HG02588 (cell line): ENCODE data around the gene DDX11.
A peak's percentile ranks its signal among the peaks of the same experiment; 100 is the strongest.
"Not testable (repeated sequence)": the region's sequence is repeated elsewhere in the genome, so short reads cannot be mapped to it uniquely, and the experiment has no call there.

Experiments
- ATAC-seq: cut with Tn5 transposase; IDR thresholded peaks from one replicate; pipeline ENCODE4 v1.9.1; 2021; ENCODE audit warnings: mild to moderate bottlenecking, moderate library complexity; ENCODE audit not compliant: unreplicated experiment

Gene DDX11

GRCh38 chr12:31073527-31074332 is at the start of gene DDX11:
Gene DDX11 (plus strand): TSS chr12:31073860. CDS start chr12:31078394, 4,534 bp downstream.
- ATAC-seq = peak; percentile 95

- ATAC-seq = no peak
These were observed 47.5 kb upstream of the DDX11 start for GRCh38 chr12:31026202-31026601.

DNA sequence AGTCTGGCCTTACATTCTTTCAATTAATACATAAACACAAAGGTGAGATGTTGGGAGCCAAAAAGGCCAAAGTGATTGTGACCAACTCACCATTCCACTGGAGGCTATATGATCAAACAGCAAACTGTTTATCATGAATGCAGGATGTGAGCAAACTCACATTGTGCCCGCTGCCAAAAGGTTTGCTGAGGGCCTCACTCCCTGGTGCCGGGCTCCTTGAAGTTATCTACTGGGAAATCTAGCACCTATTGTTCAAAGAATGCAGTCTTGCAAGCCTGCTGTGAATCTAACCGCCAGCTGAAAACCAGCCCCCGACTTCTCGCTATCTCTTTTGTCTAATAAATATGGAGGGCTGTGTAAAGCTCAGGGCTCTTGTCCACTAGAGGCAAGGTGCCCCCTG is 46.7 kb upstream of the DDX11 start:
- not testable (repeated sequence) for ATAC-seq

DNA sequence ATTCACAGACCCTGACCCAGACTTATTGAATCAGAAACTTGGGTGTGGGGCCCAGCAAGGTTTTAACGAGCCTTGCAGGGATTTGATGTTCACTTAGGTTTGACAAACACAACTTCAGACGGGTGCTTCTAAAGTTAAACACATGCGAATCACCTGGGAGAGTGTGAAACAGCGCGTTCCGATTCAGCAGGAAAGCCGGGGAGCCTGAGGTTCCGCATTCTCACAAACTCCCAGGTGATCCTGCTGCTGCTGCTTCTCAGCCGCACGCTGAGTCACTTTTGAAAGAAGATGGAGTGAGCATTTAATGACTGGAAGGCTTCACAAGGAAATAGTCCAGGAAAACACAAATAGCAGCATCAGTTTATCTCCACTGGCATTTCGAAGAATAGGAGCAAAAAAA is 44.2 kb upstream of the DDX11 start:
- ATAC-seq = no peak

GRCh38 chr12:31029916-31030562 is 43.6 kb upstream of the DDX11 start:
- no peak for ATAC-seq

DNA sequence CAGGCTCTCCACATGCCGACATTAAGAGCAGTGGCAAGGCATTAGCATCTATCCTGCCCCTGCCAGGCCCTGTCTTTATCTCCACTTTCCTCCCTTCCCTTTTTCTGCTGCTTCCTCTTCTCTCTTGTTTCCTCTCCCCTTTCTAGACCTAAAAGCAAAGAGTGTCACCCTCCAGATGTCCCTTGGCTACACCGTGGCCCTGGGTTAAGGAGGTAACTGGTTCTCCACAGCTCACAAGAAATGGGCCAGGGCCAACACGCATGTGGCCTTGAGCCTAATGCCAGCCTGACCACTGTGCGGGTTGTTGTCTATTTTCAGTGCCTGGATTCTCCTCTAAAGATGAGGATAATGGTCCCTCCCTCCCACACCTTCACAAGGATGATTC is 41.7 kb upstream of the DDX11 start:
- ATAC-seq = no peak

DNA sequence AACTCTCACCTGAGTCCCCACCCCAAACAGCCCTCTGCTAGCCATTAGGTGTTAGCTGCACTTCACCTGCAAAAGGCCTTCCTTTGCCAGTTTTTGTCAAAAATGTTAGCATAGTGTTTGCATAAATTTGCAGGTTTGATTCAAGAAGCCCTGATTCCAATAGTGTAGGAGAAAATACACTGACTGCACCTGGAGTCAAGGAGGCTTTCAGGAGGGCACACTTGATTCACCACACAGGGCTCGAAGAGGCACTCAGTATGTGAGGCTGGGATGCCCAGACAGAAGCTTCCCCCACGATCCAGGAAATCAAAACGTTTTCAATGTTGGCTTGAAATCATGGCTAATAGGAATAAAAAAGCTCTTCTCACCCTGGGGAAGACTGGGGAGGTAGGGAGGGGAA is 40.5 kb upstream of the DDX11 start:
- no peak for ATAC-seq

DNA sequence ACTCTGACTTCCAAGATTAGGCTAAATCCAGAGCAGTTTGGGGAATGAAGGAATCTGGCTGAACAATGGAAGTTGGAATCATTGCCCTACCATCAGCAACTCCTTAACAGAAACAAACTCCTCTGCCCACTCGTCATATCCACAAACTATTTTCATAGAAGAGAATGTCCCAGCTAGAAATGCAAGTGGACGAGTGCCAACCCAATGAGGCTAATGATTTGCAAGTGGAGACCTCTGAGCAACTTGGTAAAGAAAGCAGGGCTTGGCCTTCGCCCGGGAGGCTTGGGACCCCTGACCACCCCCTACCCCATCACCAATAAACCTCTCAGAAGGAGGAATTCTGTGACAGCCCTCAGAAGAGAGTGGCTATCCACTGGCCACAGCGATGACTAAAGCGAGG is 40.0 kb upstream of the DDX11 start:
- ATAC-seq = no peak

- ATAC-seq = no peak
These were observed 39.3 kb upstream of the DDX11 start for GRCh38 chr12:31034372-31034771.

- ATAC-seq = no peak
These were observed 38.4 kb upstream of the DDX11 start for GRCh38 chr12:31035226-31035625.

DNA sequence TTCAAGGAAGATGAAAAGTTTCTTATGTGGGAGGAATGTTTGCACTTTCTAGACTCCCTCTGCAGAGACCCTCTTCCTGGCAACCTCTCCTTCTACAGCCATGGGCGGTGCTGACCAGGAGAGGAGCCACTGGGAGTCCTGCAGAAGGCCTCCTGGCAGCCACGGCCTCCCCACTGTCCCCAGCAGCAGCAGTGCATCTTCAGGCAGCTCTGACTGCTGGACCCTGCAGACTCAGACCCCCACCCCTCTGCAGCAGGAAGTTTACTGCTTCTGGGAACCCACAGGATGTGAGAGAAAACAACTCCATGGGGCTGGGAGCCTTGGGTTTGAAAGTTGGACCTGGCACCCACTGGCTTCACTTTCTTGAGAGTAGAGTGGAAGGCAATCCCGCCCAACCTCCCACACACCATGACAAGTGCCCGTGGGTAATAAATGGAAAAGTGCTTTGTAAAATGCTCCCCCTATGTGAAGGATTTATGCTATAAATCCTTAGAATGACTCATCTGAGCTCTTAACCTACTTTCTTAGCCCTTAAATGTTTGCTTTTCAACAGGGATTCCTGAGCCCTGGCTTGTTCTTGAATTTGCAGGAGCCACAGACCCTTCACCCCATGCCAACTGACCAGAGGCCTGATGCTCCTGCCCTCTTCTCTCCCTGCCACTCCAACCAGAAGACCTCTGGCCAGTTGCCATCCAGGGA is 37.5 kb upstream of the DDX11 start:
- ATAC-seq = no peak

- ATAC-seq = no peak
These were observed 36.6 kb upstream of the DDX11 start for GRCh38 chr12:31037028-31037427.

DNA sequence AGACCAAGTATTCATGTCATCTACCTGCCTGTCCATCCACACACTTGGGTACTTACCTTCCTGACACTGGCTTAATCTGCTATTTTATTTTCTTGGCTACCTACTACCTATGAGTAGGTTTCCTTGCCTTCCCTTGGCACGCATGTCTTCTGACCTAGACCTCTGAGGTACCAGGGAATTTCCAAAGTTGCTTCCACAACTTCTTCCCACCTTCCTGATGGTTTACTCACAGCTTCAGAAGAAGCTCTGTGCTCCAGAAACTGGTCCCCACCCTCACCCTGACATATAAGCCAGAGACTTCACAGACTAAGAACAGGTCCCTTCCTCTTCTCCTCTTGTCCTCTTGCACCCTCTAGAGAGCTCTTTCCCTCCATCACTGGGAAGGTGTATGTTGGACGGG is 35.7 kb upstream of the DDX11 start:
- ATAC-seq = no peak

GRCh38 chr12:31041033-31041564 is 32.6 kb upstream of the DDX11 start:
- no peak for ATAC-seq

GRCh38 chr12:31050143-31050542 is 23.5 kb upstream of the DDX11 start:
- ATAC-seq = not testable (repeated sequence)

DNA sequence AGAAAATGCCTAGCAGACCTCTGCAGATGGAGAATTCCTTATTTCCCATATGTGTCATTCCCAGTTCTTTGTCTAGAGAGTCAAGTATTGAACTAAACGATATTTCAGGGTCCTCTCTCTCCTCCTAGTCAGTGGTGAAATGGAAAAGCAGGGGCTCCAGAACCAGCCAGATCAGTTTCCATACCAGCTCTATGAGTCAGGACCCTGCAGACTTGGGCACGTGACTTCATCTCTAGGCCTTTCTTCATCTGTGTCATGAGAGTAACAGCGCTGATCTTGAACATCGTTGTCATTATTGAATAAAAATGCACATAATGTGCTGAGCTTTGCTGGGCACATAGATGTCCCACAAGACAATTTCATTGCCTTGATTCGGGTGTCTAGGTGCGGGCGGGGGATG is 23.1 kb upstream of the DDX11 start:
- not testable (repeated sequence) for ATAC-seq

DNA sequence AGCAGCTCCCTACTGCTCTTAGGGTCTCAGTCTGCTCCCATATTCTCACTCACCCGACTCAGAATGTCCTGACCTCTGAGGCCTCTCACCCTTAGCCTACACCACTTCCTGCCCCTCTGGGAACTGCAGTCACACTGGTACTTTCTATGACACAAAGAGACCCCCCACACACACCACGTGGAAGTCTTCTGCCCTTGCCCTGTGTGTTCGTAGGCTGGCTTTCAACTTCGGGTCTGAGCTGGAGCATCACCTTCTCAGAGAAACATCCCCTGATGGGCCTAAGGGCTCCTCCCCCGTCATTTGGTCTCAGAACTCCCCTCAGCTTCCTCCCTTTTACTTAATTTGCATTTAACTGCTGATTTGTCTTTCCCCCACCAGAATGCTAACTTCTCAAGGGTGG is 22.0 kb upstream of the DDX11 start:
- peak; percentile 83 for ATAC-seq

DNA sequence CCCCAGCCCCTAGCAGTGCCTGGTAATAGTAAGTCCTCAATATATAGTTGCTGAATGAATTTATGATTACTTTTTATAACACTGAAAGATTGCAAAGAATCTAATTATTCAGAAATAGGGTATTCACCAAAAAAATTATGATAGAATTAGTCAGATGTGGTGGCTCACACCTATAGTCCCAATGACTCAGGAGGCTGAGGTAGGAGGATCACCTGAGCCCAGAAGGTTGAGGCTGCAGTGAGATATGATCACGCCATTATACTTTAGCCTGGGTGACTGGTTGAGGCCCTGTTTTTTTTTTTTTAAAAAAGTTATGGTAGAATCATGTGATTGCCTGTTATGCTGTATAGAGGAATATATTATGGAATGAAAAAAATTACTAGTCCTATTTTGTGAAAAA is 21.5 kb upstream of the DDX11 start:
- ATAC-seq = not testable (repeated sequence)

GRCh38 chr12:31052666-31053439 is 20.8 kb upstream of the DDX11 start:
- ATAC-seq = not testable (repeated sequence)

- ATAC-seq = not testable (repeated sequence)
These were observed 19.7 kb upstream of the DDX11 start for GRCh38 chr12:31053944-31054343.

DNA sequence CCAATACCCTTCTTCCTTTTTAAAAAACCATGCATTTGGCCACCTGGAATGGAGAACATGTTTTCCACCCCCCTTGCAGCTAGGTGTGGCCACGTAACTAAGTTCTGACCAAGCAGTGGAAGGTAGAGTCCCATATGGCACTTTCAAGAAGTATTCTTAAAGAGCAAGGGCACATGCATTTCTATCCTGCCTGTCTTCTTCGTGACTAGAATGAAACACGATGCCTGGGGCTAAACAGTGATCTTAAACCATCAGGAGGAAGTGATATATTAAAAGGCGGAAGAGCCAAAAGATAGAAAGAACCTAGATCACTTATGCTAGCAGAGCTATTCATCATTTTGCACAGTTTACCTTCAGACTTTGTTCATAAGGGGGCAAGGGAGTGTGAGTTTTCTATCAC is 16.0 kb upstream of the DDX11 start:
- ATAC-seq = no peak
